Placental epithelial cell (primary cell): Measurements from ENCODE around the gene OR5AU1. TPM values are rescaled to one million over a fixed set of nuclear protein-coding genes. Genes with fewer than 3 reads are reported as not detected.

ENCODE experiments used
- small RNA-seq: library from RNA; depleted of rRNA; stranded (forward); fragments of <200 nt; gene quantifications from one replicate; pipeline ENCODE3, GENCODE V24; 2012
- total RNA-seq: library from RNA; depleted of rRNA; stranded (reverse); fragments of >200 nt; gene quantifications from 2 replicates; pipeline ENCODE4 v1.2.3, GENCODE V29; 2012

OR5AU1 gene
- not detected in 2 replicates for total RNA-seq

DNA sequence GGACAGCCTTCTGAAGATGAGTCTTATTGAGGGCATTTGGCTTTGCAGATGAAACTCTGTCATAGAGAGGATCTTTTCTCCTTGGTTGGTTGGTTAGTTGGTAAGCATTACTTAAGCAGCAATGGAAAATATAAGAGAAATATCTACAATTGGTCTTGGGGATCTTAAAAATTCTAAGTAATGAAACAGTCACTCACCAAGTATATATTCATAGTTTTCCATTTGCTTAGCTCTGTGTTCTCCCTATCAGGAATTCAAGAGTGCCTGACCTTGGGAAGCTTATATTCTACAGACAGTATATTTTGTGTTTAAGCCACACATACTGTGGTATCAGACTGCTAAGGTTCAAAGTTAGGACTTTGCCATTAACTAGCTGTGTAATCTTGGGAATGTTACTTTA is at the start of gene OR5AU1:
Gene OR5AU1 (minus strand): TSS at position 101 of the 400 bp plus-strand sequence. CDS start 191 bp downstream, outside the sequence.

Small RNA genes within 50 kb of the gene (small RNA-seq; reads per million reads assigned to genes)
- not detected for gene RNU6-252P

Other genes with a start within 250 kb of the OR5AU1 start
- not detected in 2 replicates for gene RNASE2, start 200.6 kb downstream of the OR5AU1 start, total RNA-seq
- gene METTL17, start 166.1 kb downstream of the OR5AU1 start, total RNA-seq, result 65.2 and 66.5 TPM in 2 replicates
- gene SLC39A2, start 156.8 kb downstream of the OR5AU1 start, total RNA-seq, result 1.4 and 3.9 TPM in 2 replicates
- 8.5 and 98.9 TPM in 2 replicates for gene NDRG2, start 131.0 kb downstream of the OR5AU1 start, total RNA-seq
- gene TPPP2, start 125.8 kb downstream of the OR5AU1 start, total RNA-seq, result not detected in 2 replicates
- not detected in 2 replicates for gene RNASE13, start 121.3 kb downstream of the OR5AU1 start, total RNA-seq
- not detected in 2 replicates for gene RNASE7, start 113.7 kb downstream of the OR5AU1 start, total RNA-seq
- gene RNASE8, start 98.2 kb downstream of the OR5AU1 start, total RNA-seq, result not detected in 2 replicates
- 47.2 and 59.7 TPM in 2 replicates for gene ARHGEF40, start 85.8 kb downstream of the OR5AU1 start, total RNA-seq
- gene ZNF219, start 57.4 kb downstream of the OR5AU1 start, total RNA-seq, result 4.8 and 8.6 TPM in 2 replicates
- 0.33 TPM in 1 of 2 replicates, not detected in the other for gene TMEM253, start 55.0 kb downstream of the OR5AU1 start, total RNA-seq
- 435 and 934 TPM in 2 replicates for gene HNRNPC, start 113.4 kb upstream of the OR5AU1 start, total RNA-seq
- not detected in 2 replicates for gene RPGRIP1, start 124.0 kb upstream of the OR5AU1 start, total RNA-seq
- gene SUPT16H, start 228.0 kb upstream of the OR5AU1 start, total RNA-seq, result 55.2 and 55.4 TPM in 2 replicates